GM18499 (cell line): ENCODE data around the gene TMEM54.

ENCODE experiments used
- ATAC-seq: cut with Tn5 transposase; IDR thresholded peaks from one replicate; pipeline ENCODE4 v1.9.1; 2021; ENCODE audit warnings: moderate number of reproducible peaks; ENCODE audit not compliant: insufficient read depth, unreplicated experiment

TMEM54 gene

GRCh38 chr1:32867151-32867550 is 34.0 kb downstream of the TMEM54 start:
- ATAC-seq, result no peak

- no peak for ATAC-seq
Observed at GRCh38 chr1:32865639-32866405, 35.4 kb downstream of the TMEM54 start.

GRCh38 chr1:32864375-32865019 is 36.7 kb downstream of the TMEM54 start:
- ATAC-seq, result no peak

- ATAC-seq, result no peak
Observed at GRCh38 chr1:32863881-32864245, 37.3 kb downstream of the TMEM54 start.

GRCh38 chr1:32863218-32863880 is 37.8 kb downstream of the TMEM54 start:
- ATAC-seq, result no peak

- no peak for ATAC-seq
Observed at GRCh38 chr1:32861904-32862695, 39.1 kb downstream of the TMEM54 start.

- no peak for ATAC-seq
Observed at GRCh38 chr1:32860566-32860965, 40.6 kb downstream of the TMEM54 start.

GRCh38 chr1:32859915-32860314 is 41.3 kb downstream of the TMEM54 start:
- no peak for ATAC-seq

GRCh38 chr1:32858791-32859190 is 42.4 kb downstream of the TMEM54 start:
- ATAC-seq, result no peak

- no peak for ATAC-seq
Observed at GRCh38 chr1:32858136-32858535, 43.1 kb downstream of the TMEM54 start.

GRCh38 chr1:32855861-32856617 is 45.1 kb downstream of the TMEM54 start:
- ATAC-seq, result no peak

GRCh38 chr1:32848354-32849063 is 52.7 kb downstream of the TMEM54 start:
- ATAC-seq, result no peak
